H4 (cell line): ENCODE data around the gene STAB1. TPM values are rescaled to one million over a fixed set of nuclear protein-coding genes. Genes with fewer than 3 reads are reported as not detected.

Experiments
- DNase-seq: peaks from one replicate; pipeline ENCODE4 v3.0.0-alpha.2; 2015; ENCODE audit warnings: low spot score
- total RNA-seq: library from RNA; depleted of rRNA; stranded (reverse); fragments of >200 nt; shearing (Covaris generic); gene quantifications from 2 replicates; pipeline ENCODE4 v1.2.3, GENCODE V29; 2014

The STAB1 gene
- total RNA-seq, 1 experiment from 2014 or later: not detected

DNA sequence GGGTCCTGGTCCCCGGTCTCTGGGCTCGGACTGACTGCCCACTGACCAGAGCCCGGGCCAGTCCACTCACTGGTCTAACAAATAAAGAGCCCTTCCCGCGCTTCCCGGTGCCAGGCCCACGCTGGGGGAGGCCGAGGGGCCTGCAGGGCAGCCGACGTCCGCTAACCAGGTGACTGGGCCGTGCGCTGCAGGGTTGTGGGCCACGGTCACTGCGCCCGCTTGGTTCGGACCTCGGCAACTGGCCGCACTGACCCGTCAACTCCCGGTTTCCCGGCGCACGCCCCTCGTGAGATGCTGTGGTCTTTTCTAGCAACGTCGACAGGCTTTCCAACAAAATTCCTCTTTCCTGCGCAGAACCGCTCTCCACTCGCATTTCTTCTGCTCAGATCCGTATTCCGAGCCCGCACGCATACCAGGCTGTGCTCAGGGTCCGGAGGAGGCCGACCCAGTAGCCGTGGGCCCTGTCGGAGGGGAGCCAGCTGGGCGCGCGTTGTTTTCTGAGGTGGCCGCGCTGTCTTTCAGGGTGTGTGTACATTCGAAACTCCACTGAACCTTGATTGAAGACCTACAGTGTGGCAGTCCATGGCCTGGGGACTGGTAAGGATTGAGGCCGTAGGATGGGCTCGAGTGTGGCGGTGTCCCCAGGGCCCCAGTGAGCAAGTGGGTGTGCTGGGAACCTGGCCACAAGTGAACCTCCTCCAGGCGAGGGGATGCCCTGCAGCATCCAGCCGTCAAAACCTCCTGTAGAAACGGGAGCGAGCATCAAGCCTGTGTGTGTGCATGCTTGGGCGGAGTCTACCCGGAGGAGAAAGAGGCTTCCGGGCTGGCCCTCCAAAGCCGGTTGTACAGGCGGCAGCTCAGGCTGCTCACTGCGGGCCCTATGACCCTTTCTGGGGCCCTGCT, 39.4 kb downstream of the STAB1 start:
- DNase-seq: no peak

DNA sequence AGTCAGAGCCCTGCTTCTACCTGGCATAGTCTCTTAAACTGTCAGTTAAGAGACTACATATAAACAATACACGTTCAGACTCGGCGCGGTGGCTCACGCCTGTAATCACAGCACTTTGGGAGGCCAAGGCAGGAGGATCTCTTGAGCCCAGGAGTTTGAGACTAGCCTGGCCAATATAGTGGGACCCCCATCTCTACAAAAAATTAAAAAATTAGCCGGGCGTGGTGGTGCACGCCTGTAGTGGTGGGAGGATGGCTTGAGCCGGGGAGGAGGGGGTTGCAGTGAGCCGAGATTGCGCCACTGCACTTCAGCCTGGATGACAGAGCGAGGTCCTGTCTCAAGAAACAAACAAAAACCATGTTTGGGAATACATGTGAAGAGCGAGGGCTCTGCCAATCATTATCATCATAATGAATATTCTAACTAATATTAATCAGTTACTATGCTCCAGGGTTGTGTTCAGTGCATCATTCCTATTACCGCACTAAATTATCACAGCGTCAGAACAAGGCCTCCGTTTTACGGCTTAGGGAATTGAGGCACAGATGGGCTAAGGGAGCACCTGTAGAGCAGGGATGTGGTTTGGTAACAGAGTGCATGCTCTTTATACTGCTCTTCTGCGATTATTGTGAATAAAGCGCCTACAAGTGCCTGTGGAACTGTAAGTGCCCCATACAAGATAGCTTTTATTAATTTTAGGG, 40.4 kb downstream of the STAB1 start:
- DNase-seq: no peak

DNA sequence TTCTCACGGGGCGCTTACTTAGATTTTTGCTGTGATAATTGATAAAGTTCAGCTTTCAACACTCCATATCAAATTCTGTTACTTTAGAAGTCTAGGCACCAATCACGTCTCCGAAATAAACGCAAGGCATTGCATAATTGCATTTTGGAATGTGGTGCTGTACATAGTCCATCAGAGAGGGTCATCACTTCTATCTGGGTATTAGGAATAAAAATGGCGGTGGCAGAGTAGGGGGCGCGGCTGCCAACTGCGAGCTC, 40.9 kb downstream of the STAB1 start:
- no peak for DNase-seq

DNA sequence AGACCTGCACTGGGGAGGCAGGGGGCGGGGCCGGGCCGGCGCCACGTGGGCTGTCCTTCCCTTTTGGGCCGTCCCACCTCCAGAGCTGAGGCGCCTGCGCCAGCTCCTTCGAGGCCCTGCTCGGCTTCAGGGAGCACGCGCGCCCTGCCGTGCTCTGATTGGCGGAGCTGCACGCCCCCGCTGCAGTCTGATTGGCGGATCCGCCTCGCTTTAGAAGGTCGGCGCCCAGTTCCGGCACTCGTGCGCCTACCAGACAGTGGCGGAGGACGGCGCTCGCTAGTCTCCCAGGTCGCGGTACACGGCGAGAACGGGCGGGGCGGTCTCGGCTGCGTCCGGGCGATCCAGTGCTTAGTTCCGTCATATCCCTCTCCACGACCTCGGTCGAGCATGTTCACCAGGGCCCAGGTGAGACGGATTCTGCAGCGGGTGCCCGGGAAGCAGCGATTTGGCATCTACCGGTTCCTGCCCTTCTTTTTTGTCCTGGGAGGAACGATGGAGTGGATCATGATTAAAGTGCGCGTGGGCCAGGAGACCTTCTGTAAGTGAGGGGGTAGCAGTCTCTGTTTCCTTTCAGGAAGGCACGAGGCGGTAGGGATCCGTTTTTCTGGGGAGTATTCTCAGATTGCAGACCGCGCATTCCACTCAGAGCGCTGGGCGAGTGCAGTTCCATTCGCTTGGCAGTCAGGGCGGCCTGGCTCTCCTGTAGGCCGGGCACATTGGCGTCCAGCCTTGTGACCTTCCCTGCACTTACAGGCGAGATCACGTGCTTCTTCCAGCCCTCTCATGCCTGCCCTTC, 41.4 kb downstream of the STAB1 start, which contains the start of gene UQCC5:
TSS of gene UQCC5 (plus strand) at position 237 of the 796 bp plus-strand sequence. CDS start at position 388, 151 bp downstream.
- DNase-seq: peak; percentile 94

DNA sequence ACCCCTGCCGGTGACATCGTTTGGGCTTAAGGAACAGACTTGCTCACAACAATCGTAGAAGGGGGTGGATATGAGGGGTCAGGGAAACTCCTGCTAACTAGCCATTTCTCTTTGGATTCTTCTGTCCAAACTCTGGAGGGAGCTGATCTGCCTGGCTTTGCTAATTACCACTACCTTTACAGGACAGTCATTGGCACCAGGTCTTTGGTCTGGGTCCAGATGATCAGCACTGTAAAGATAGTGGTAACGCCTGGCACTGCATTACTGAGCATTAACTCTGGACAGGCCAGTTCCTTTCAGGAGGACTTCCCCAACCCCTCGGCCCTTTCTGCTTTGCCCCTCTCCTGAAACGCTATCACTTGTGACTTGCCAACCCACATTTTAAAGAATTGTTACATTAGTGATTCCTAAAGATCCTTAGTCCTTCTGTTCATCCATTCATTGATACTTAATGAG, 42.1 kb downstream of the STAB1 start:
- no peak for DNase-seq

DNA sequence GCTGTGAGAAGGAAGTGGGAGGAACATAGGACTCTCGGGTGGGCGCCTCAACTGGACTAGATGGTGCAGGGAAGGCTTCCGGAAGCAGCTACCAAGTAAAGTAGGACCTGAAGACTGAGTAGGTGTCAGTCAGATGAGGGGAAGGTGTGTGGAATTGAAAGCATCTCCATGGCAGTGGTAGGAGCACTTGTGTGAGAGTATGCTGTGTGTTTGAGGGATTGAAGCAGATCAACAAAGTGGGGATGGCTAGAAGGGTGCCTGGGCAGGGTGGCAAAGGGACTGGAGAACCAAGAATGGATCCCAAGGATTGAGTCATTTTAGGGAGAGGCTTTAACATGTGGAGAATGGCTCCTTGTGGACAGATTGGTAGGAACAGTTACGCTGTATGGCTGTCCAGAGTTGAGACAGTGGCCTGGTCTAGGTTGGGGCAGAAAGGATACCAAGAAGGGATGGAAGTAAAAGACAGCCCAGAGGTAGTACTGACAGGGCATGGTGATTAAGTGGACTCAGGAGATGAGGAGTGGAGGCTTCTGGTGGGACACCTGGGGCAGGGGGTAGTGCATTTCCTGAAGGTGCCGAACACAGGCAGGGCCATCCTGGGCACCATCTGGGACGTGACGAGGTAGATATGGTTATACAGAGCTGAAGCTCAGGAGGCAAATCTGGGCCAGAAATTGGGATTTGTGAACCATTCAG, 42.7 kb downstream of the STAB1 start:
- DNase-seq: no peak

DNA sequence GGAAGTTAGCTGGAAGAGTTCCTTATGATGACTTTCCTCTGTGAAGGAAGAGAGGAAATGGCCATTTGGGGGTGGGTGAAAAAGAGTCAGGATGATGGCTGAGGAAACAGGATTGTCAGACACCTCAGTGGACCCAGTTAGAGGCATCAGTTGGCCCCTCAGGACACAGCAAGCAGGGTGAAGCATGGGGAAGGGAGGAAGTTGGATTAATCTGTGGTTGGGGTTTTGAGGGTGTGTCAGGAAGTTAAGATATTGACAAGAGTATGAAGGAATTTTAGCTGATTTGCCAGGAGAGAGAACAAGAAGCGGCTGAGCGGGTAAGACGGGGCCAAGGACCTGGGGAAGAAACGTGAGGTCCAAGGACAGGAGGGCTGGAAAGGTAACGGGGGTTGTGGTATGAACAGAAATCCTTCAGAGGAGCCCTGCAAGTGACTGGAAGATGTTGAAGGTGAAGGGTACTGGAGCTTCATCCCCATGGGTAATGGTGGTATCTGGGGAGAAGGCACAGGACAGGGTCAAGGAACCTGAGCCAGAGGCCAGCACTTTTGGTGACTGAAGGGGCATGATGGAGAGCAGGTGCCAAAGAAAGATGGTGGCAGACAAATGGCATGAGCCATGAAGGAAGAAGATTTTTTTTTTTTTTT, 44.0 kb downstream of the STAB1 start:
- DNase-seq: no peak

DNA sequence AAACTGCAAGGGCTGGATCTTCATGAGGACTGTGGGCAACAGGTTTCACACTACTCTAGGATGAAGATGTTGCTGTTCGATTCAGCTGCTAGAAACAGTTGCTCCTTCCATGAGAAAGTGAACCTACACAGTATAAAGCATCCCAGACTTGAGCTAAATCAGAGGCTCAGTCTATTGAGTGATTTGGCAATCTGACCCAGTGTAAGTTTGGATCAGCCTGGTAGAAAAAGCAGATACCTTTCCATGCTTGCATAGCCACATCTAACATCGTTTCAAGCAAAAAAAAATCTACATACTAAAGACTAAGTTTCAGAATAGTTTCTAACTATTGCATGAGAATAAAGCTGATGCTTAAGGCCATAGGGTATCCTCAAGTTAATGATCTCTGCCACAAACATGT, 45.9 kb downstream of the STAB1 start:
- DNase-seq: no peak

DNA sequence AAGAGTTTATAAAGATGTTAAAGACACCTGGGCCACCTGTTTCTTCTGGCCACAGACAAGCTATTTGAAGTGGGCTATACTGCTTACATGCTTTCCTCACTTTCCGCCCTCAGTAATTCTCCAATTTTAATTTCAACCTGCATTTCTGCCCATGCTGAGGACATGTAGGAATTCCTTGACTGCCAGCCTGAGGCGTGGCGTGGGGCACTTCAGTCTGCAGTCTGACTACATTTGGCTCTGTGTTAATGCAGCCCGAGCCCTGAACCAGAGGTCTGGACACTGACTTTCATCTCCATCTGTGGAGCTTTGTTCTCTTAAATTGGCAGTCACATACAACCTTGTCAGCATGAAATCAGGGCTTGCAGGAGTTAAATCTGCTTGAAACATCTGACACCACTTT, 49.8 kb downstream of the STAB1 start:
- DNase-seq: no peak

DNA sequence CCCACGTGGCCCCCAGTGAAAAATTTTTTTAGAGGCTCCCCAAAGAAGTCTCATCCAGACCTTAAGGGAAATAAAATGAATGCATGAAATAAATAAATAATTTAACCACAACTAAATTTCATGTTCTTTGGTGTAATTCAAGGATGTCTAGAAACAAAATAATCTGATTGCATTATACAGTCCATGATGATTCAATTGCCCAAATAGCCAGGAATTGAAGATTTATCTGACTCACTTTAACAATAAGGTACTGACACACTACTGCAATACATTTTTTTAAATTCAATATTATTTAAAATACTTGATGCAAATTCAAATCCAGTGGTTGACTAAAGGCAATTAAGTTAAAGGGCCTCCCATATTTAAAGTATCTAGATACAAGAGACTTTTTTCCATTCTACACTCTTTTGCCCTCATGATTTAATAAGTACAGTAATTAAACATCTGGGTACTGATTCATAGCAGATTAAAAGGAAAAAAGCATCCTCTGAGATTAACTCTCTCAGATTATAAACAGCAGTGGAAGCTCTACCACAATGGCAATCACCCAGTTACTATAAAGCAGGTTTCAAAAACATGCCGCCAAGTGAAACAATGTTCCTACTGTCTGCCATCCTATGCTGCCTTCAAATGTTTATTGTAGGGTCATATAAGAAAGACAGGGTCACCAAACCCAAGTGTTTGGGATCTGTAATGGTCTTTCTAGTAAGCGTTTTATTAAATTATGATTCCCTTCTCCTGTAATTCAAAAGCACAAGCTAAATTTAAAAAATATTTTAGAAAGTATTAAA, 51.2 kb downstream of the STAB1 start:
- DNase-seq: no peak

DNA sequence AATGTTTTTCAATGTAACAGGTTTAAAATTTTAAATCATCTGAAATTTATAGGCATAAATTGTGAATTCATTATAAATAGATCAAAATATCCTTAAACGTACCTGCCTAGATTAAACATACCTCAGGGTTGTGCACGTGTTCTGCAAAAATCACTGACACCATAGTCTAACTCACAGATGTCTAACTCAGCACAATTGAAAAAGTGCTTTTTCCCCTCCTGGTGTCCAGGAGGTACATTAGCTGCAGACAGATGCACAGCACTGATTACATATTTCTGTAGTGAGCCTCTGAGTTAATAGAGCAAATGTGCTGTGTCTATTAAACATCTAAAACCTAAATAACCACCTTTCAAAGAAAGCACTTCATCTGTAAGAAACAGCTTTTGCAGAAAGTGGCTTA, 52.0 kb downstream of the STAB1 start:
- no peak for DNase-seq

DNA sequence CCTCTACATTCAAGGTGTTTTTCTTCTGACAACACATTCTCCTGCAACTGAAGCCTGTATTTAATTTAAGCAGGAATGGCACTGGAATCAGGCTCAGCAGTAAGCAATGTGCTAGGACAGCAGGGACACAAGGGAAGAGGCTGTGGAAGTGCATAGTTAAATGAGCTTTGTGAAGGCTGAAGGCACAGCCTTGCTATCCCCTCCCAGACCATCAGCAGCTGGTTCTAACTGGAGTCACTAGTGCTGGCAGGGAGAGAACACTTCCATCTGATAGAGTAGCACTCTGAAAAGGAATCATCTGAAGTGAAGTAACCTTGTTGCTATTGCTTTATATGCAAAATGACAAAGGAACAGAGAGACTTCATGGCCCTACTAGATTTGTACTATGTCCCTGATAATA, 56.0 kb downstream of the STAB1 start:
- DNase-seq: no peak

DNA sequence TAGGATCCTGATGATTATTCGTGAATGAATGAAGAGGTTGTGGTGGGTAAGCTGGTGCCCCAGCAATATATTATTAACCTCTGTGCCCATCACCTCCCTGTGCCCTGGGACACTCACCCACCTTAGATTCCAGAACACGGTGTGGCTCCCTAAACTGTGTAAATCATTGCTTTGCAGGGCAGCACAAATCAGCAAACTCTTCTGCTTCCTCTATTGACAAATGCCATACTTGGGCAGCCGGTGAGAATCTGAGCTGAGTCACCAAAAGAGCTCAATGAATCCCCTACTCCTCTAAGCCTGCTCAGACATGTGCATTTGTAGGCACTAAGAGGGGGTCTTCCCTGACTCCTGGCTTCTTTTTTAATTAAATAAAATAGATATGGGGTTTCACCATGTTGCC, 57.0 kb downstream of the STAB1 start:
- DNase-seq: no peak

DNA sequence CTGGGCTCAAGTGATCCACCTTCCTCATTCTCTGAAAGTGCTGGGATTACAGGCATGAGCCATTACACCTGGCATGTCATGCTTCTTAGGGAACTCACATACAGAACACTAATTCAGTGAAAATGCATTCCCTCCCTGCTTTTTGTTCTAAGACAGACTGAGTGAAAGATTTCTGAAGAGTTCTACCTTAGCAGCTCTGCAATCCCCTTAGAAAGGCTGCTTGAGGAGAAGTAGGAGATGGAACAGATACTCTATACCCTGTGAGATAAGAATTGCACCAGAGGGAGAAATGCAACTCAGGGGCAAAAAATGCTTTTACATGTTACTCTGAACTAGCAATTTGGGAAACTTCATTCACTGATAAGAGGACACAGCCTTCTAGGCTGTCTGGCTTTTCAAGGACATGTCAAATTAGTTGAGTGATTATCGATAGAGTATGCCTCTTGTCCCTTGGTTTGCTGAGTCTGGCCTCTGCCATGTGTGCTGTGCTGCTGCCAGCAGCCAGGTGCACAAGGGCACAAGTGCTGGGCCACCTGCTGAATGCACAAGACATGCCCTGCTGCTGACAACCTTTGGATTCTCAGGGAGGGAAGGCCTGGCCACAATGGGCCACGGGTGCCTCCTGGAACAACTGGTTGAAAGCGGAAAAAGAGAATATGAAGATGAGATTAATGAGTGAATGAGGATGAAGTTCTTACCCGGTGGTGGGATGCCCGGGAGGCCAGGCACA, 59.1 kb downstream of the STAB1 start:
- DNase-seq: no peak

DNA sequence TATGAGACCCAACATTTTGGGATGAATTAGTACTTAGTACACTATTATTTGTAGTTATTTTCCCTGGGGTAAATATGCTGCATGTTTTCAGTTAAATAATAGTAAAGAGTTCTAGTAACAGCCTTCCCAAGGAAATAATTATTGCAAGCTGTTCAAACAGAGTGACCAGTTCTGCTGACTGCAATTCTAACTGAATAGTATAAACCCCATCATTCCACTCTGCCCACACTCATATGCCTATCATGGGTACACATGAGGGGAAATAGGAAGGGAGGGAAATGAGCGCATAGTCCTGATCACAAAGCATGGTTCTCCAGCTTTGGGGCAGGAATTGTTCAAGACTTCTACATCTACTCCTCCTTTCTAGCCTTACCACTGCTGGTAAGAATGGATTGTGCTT, 59.9 kb downstream of the STAB1 start:
- no peak for DNase-seq

DNA sequence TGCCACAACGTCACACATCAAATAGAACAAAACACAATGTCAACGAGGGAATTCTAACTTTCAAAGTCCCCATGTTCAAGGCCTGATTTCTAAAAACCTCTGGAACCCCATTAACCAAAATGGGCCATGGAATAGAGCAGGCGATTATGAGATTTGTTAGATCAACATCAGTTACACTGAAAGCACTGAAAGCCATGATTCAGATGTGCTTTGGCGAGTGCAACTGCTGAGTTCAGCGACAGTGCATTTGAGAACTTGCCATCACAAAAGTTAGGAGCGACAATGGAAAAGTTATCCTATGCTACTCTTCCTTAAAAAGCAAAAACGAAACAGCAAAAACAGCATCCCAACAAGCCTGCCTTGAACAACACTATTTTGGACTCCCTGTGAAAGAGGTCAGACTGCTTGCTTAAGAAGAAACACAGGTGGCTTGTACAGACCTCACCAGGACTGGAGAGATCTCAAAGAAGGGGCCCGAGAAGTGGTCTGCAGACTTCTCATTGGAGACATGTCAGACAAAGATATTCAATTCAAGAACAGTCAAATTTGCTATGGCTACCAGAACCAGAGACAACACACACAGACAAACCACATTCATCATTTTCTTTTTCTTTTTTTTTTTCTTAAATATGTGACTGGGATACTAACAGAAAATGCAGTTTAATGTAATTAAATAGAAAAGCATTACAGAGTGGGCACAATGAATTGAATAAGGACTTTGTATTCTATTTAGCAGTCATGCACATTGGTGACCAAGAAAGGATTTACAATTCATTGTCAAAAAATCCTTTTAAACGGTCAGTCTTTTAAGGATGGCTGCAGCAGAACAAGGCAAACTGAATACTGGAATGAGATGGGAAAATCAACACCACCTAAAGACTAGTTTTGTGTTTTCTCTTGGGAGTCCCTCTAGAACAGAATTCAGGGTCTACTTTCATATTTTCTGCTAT, 62.1 kb downstream of the STAB1 start:
- DNase-seq: no peak

DNA sequence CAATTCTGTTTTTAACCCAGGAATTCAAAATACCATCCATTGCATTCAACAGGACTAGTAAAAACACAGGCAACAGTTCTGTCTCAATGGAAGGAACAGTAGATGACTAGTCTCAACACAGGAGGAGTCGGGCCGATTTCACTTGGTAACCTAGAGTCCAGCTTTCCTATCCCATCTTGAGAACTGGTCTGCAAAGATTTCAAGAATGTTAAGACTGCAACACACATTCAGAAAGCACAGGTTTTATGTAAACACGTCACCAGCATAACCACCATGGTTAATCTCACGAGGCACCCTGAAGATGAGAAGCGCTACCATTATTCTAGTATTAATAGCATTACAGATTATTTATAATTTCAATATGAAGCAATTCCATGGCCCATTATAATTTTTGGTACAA, 63.3 kb downstream of the STAB1 start:
- DNase-seq: no peak

DNA sequence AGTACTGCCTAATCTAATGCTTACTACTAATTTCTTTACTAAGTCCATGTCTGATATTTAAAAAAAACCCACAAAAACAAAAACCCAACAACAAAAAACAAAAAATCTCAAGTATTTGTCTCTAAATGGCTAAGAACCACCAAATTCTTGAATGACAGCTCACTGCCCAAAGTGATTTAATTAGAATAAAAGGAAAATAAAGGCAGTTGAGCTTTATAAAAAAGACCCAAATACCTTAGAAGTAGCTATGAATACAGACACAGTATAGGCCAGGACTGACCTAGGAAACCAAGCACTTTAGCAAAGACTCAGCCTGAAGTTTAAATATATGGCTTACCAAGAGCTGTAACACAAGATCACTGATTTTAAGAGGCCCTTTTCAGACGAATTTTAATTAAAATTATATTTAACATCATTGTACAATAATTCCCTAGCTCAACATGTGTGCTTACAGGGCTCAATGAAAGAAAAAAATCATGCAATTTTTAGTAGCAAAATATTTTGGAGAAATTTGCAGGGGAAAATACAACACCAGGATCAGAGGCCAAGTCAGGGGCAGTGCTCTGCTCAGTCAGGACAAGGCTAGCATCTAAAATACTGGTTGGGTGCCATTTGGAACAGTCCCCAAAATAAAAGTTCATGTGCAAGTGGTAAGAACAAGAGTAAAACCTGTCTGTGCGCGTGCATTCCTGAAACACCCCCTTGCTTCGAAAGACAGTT, 66.0 kb downstream of the STAB1 start:
- no peak for DNase-seq
